Activated B cell treated with CpG ODN at 0.5 μM for 24 hours (primary cell): Measurements from ENCODE around the gene VARS2. TPM values are rescaled to one million over a fixed set of nuclear protein-coding genes. Genes with fewer than 3 reads are reported as not detected.
"Not testable (repeated sequence)": the region's sequence is repeated elsewhere in the genome, so short reads cannot be mapped to it uniquely, and the experiment has no call there.

ENCODE experiments used
- ATAC-seq: fragments of 200-7000 bp; cut with Tn5 transposase; one replicate; pipeline ENCODE4 v1.10.0; 2021; ENCODE audit warnings: low read depth, mild to moderate bottlenecking, moderate library complexity
- CTCF ChIA-PET: fragments of 350-600 bp; sonication (Branson Sonifier 250); formaldehyde crosslinking; loops from one replicate; lab custom pipeline; 2021; ENCODE audit warnings: antibody characterized with exemption; lab: Charles Lee
- POLR2A ChIA-PET: fragments of 350-600 bp; sonication (Branson Sonifier 250); formaldehyde crosslinking; loops from one replicate; lab custom pipeline; 2021; ENCODE audit warnings: antibody characterized with exemption; lab: Charles Lee
- DNase-seq: peaks from one replicate; pipeline ENCODE4 v3.0.0; 2022
- H3K27ac Mint-ChIP-seq: one replicate; pipeline ENCODE4 v1.8.0; 2020; ENCODE audit warnings: mixed read lengths
- H3K27me3 Mint-ChIP-seq: one replicate; pipeline ENCODE4 v1.8.0; 2021; ENCODE audit warnings: mixed read lengths
- H3K36me3 Mint-ChIP-seq: one replicate; pipeline ENCODE4 v1.8.0; 2021; ENCODE audit warnings: low read depth, mixed read lengths
- H3K4me1 Mint-ChIP-seq: one replicate; pipeline ENCODE4 v1.8.0; 2021; ENCODE audit warnings: mixed read lengths
- H3K4me3 Mint-ChIP-seq: one replicate; pipeline ENCODE4 v1.8.0; 2020; ENCODE audit warnings: mild to moderate bottlenecking, mixed read lengths
- H3K9me3 Mint-ChIP-seq: one replicate; pipeline ENCODE4 v1.8.0; 2020; ENCODE audit warnings: mixed read lengths
- CTCF ChIP-seq: fragments of 200-600 bp; IDR thresholded peaks from one replicate; pipeline ENCODE4 v1.8.0; 2022; ENCODE audit warnings: antibody characterized with exemption, mild to moderate bottlenecking
- intact Hi-C: fragments of 100-400 bp; cut with micrococcal nuclease; formaldehyde crosslinking; loops from one replicate; pipeline ENCODE4 v1.15.1; 2024
- total RNA-seq: library from RNA; stranded (reverse); gene quantifications from 2 replicates; pipeline ENCODE4 v1.2.3, GENCODE V29; 2022

The VARS2 gene
- total RNA-seq, 1 donor from 2014 or later = 47.8 TPM

- Mint-ChIP-seq H3K4me1 (peaks cover 6% of the 10 kb centered on the region), H3K4me3 (no peak overlapping the region), H3K27me3 (no peaks in the 10 kb centered on the region), H3K27ac (peak overlapping the region; percentile 41), H3K9me3 (no peaks in the 10 kb centered on the region), H3K36me3 (peaks cover 86% of the 10 kb centered on the region)
- ChIA-PET CTCF (no interaction called here), POLR2A (no interaction called here)
- intact Hi-C loops = no loop called here
- ATAC-seq (no peak), DNase-seq (no peak)
- no peak for TF ChIP-seq CTCF
Observed at GRCh38 chr6:30922447-30922852, 8.4 kb downstream of the VARS2 start.

GRCh38 chr6:30924040-30924627, 10.1 kb downstream of the VARS2 start:
- H3K27ac Mint-ChIP-seq = not testable (repeated sequence)

GRCh38 chr6:30926644-30927043, 12.6 kb downstream of the VARS2 start:
- Mint-ChIP-seq H3K27me3 (no peaks in the 10 kb centered on the region), H3K9me3 (peaks cover 8% of the 10 kb centered on the region), H3K4me1 (peaks cover 4% of the 10 kb centered on the region), H3K4me3 (no peak overlapping the region), H3K36me3 (peaks cover 59% of the 10 kb centered on the region), H3K27ac (no peak overlapping the region)
- intact Hi-C loops = no loop called here
- TF ChIP-seq CTCF = no peak
- DNase-seq (no peak), ATAC-seq (no peak)
- CTCF ChIA-PET = no interaction called here
- POLR2A ChIA-PET = interaction anchor here (0.7 kb wide), 1 partner anchor 319 kb away, joined by 4 read pairs; no protein-coding TSS in a partner anchor

More at GRCh38 chr6:30924040-30924627, 10.1 kb downstream of the VARS2 start:
- POLR2A ChIA-PET, intact Hi-C loops, H3K9me3 Mint-ChIP-seq, ATAC-seq, H3K4me1 Mint-ChIP-seq, H3K4me3 Mint-ChIP-seq, CTCF ChIA-PET, H3K27me3 Mint-ChIP-seq, DNase-seq: not testable (repeated sequence)
- peaks cover 82% of the 10 kb centered on the region for H3K36me3 Mint-ChIP-seq

- H3K27me3 Mint-ChIP-seq, H3K27ac Mint-ChIP-seq, H3K4me1 Mint-ChIP-seq, CTCF ChIA-PET, H3K4me3 Mint-ChIP-seq, ATAC-seq, DNase-seq, H3K9me3 Mint-ChIP-seq, intact Hi-C loops: not testable (repeated sequence)
- POLR2A ChIA-PET = interaction anchor here (0.6 to 0.7 kb wide), 3 partner anchors 10 to 990 kb away, joined by 3 to 10 read pairs (median 4); no protein-coding TSS in a partner anchor
- H3K36me3 Mint-ChIP-seq = peaks cover 54% of the 10 kb centered on the region
Observed at GRCh38 chr6:30927080-30927479, 13.0 kb downstream of the VARS2 start.

- H3K27ac Mint-ChIP-seq = no peak overlapping the region
Observed at GRCh38 chr6:30928677-30929076, 14.6 kb downstream of the VARS2 start.

More at GRCh38 chr6:30928677-30929076, 14.6 kb downstream of the VARS2 start:
- DNase-seq (no peak), ATAC-seq (no peak)
- CTCF ChIA-PET = interaction anchor here (1.4 kb wide), 1 partner anchor 151 kb away, joined by 3 read pairs; no protein-coding TSS in a partner anchor
- Mint-ChIP-seq H3K36me3 (peaks cover 38% of the 10 kb centered on the region), H3K9me3 (peaks cover 8% of the 10 kb centered on the region), H3K27me3 (peaks cover 3% of the 10 kb centered on the region), H3K4me1 (no peaks in the 10 kb centered on the region), H3K4me3 (no peak overlapping the region)
- POLR2A ChIA-PET = no interaction called here
- intact Hi-C loops = no loop called here
- no peak for TF ChIP-seq CTCF
